Activated CD8-positive, alpha-beta memory T cell treated with anti-CD3 and anti-CD28 coated beads, Interleukin-2, amount 10 ng/mL, durations not matched to agents 7 days and 5 days (primary cell): ENCODE data around the gene ZNF469. TPM values are rescaled to one million over a fixed set of nuclear protein-coding genes. Genes with fewer than 3 reads are reported as not detected.

Experiments
- ATAC-seq: fragments of 150-1000 bp; cut with Tn5 transposase; one replicate; pipeline ENCODE4 v1.10.0; 2021; ENCODE audit warnings: moderate library complexity
- CTCF ChIA-PET: fragments of 350-600 bp; sonication (Branson Sonifier 250); formaldehyde crosslinking; loops from one replicate; lab custom pipeline; 2021; ENCODE audit warnings: antibody characterized with exemption; lab: Charles Lee
- DNase-seq: peaks from one replicate; pipeline ENCODE4 v3.0.0-alpha.2; 2020
- H3K27ac Mint-ChIP-seq: one replicate; pipeline ENCODE4 v1.8.0; 2021; ENCODE audit warnings: mild to moderate bottlenecking, mixed read lengths
- H3K27me3 Mint-ChIP-seq: one replicate; pipeline ENCODE4 v1.8.0; 2021; ENCODE audit warnings: mixed read lengths
- H3K36me3 Mint-ChIP-seq: one replicate; pipeline ENCODE4 v1.8.0; 2021; ENCODE audit warnings: mild to moderate bottlenecking, mixed read lengths
- H3K4me1 Mint-ChIP-seq: one replicate; pipeline ENCODE4 v1.8.0; 2021; ENCODE audit warnings: mixed read lengths
- H3K4me3 Mint-ChIP-seq: one replicate; pipeline ENCODE4 v1.8.0; 2021; ENCODE audit warnings: mild to moderate bottlenecking, moderate library complexity, mixed read lengths
- H3K9me3 Mint-ChIP-seq: one replicate; pipeline ENCODE4 v1.8.0; 2022; ENCODE audit warnings: low read depth, mixed read lengths
- total RNA-seq, 2 experiments: library from RNA; stranded (reverse); gene quantifications; one replicate each; pipeline ENCODE4 v1.2.3, GENCODE V29; 2021

ZNF469 gene, protein sequence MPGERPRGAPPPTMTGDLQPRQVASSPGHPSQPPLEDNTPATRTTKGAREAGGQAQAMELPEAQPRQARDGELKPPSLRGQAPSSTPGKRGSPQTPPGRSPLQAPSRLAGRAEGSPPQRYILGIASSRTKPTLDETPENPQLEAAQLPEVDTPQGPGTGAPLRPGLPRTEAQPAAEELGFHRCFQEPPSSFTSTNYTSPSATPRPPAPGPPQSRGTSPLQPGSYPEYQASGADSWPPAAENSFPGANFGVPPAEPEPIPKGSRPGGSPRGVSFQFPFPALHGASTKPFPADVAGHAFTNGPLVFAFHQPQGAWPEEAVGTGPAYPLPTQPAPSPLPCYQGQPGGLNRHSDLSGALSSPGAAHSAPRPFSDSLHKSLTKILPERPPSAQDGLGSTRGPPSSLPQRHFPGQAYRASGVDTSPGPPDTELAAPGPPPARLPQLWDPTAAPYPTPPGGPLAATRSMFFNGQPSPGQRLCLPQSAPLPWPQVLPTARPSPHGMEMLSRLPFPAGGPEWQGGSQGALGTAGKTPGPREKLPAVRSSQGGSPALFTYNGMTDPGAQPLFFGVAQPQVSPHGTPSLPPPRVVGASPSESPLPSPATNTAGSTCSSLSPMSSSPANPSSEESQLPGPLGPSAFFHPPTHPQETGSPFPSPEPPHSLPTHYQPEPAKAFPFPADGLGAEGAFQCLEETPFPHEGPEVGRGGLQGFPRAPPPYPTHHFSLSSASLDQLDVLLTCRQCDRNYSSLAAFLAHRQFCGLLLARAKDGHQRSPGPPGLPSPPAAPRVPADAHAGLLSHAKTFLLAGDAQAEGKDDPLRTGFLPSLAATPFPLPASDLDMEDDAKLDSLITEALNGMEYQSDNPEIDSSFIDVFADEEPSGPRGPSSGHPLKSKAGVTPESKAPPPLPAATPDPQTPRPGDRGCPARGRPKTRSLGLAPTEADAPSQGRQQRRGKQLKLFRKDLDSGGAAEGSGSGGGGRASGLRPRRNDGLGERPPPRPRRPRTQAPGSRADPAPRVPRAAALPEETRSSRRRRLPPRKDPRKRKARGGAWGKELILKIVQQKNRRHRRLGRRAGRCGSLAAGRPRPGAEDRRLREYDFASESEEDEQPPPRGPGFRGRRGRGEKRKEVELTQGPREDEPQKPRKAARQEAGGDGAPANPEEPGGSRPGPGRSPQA (N-terminal part only)
- under 1 TPM; 0.26 to 0.84 TPM for total RNA-seq

DNA sequence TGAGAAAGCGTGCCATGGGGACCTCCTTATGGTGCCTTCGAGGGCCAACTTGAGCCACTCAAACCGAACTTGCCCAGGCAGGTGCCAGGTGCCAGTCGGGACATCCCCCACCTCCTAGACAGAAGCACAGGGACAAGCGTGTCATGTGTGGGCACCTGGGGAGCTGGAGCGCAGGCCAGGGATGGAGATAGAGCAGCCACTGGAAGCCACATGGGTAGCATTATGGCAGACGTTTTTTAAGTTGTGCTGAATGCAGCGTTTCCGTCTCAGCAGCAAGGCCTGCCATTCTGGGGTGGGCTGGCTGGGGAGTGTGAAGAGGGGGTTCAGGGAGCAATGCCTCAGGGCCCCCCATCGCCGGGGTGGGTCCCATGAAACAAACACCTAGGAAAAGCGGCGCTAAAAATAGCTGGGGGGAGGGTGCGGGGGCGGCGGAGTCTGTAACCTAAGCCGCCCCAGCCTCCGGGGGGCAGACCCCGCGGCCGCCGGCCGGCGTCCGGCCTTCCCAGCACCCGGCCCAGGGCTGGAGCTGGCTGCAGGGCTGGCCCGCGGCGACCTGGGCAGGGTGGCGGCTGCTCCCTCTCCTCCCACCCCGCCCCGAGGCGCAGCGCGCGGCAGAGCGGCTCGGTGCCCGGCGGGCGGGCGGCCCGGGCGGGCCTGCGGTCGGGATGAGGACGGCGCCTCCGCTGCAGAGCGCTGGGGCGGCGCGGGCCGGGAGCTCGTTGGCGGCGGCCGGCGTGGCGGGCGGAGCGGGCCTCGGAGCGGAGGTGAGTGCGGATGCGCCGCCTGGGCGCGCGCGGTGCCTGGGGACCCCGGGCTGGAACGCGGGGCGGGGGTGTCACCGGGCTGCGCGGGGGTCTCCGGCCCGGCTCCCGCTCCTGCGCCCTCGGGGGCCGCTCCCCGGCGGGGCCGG lies at the start of gene ZNF469:
Gene ZNF469 (plus strand): TSS at position 469 of the 910 bp plus-strand sequence. CDS start 44,512 bp downstream, outside the sequence.
- Mint-ChIP-seq H3K4me1 (no peaks in the 10 kb centered on the region), H3K36me3 (no peaks in the 10 kb centered on the region), H3K4me3 (no peak within 1 kb of the TSS), H3K27me3 (peaks cover 25% of the 10 kb centered on the region), H3K27ac (no peak within 1 kb of the TSS), H3K9me3 (no peaks in the 10 kb centered on the region)
- ATAC-seq: no peak
- no peak for DNase-seq
- CTCF ChIA-PET: no interaction called here

DNA sequence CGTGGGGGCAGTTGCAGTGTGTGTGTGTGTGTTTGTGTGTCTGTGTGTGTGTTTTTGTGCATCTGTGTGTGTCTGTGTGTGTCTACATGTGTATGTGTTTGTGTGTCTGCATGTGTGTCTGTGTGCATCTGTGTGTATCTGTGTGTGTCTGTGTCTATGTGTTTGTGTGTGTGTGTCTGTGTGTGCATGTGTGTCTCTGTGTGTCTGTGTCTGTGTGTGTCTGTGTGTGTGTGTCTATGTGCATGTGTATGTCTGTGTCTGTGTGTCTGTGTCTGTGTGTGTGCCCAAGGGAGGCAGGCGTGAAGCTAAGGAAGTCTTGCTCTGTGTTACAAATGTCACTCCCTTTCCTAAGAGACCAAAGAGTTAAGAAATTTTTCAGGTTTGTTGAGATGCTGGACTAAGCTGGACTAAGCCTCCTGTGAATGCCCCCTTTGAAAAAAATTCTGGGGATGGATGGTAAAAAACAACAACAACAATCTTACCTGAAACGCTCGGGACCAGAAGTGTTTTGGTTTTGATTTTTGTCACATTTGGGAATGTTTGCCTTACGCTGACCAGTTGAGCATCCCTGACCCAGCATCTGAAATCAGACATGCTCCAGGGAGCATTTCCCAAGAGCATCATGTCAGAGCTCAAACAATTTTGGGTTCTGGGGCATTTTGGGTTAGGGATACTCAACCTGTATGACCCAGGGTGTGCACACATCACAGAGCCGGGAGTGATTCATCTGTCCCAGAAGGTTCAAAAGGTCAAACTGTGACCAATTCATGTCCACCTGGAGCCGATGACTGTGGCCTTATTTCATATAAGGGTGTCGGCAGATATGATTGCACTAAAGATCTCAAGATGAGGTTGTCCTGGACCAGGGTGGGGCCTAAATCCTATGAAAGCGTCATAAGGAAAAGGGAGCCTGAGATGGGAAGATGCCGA lies 48.6 kb upstream of the ZNF469 start:
- Mint-ChIP-seq H3K4me1 (peaks cover 5% of the 10 kb centered on the region), H3K27me3 (no peaks in the 10 kb centered on the region), H3K9me3 (peaks cover 9% of the 10 kb centered on the region), H3K36me3 (no peaks in the 10 kb centered on the region), H3K27ac (no peak overlapping the region), H3K4me3 (no peak overlapping the region)
- CTCF ChIA-PET: no interaction called here
- no peak for DNase-seq
- no peak for ATAC-seq

DNA sequence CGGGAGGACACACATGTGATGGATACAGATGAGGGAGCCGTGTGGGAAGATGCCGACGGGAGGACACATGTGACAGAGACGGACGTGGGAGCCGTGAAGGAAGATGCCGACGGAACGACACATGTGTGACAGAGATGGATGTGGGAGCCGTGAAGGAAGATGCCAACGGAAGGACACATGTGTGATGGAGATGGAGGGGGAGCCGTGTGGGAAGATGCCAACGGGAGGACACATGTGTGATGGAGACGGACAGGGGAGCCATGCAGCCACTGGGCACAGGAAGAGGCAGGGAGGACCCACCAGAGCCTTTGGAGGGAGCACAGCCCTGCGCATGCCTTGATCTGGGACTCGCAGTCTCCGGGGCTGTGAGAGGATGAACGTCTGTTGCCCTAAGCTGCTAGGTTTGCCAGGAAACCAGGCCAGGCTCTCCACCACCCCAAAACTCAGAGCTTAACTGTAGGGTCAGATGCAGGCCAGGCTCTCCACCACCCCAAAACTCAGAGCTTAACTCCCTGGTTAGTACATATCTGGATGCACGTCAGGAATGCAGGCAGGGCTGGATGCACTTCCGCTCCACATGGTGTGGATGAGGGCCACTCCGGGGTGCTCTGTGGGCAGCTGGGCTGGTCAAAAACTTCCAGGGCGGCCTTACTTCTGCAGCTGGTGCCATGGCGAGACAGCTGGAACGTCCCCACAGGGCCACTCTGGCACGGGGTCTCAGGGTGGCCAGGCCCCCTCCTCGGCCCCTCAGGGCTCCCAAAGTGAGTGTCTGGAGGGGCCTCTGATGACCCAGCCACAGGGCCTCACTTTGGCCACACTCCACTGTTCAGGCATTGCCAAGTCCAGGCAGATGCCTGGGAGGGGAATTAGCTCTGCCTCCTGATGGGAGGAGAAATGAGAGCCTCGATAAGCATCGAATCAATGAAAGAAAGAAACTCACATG lies 47.7 kb upstream of the ZNF469 start:
- ATAC-seq (no peak), DNase-seq (no peak)
- CTCF ChIA-PET: no interaction called here
- Mint-ChIP-seq H3K27ac (no peak overlapping the region), H3K4me3 (no peak overlapping the region), H3K4me1 (peaks cover 5% of the 10 kb centered on the region), H3K27me3 (no peaks in the 10 kb centered on the region), H3K36me3 (no peaks in the 10 kb centered on the region), H3K9me3 (peaks cover 9% of the 10 kb centered on the region)

DNA sequence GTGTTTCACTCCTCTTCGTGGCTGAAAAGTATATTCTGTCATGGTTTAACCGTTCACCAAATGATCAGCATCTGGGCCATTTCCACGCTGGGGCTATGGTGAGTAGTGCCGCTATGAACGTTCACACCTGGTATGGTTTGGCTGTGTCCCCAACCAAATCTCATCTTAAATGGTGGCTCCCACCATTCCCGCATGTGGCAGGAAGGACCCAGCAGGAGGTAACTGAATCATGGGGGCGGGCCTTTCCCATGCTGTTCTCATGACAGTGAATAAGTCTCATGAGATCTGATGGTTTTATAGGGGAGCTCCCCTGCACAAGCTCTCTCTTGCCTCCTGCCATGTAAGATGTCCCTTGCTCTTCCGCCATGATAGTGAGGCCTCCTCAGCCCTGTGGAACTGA lies 45.7 kb upstream of the ZNF469 start:
- DNase-seq (no peak), ATAC-seq (no peak)
- Mint-ChIP-seq H3K9me3 (peaks cover 9% of the 10 kb centered on the region), H3K4me1 (peaks cover 5% of the 10 kb centered on the region), H3K27ac (no peak overlapping the region), H3K36me3 (no peaks in the 10 kb centered on the region), H3K27me3 (no peaks in the 10 kb centered on the region), H3K4me3 (no peak overlapping the region)
- CTCF ChIA-PET: no interaction called here

DNA sequence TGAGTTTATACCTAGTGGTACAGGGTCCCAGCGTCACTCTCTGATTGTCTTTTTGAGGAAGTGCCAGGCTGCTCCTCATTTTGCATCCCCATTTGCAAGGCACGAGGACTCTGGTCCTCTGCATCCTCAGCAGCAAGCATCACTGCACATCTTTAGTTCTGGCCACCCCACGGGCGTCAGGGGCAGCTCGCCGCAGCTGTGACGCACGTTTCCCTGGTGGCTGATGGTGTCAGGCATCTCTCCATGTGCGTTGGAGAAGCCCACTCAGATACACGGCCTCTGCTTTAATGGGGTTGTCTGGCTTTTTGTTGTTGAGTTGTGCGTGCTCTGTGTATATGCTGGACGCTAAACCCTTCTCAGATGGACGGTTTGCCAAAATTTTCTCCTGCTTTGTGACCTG lies 45.2 kb upstream of the ZNF469 start:
- Mint-ChIP-seq H3K27ac (no peak overlapping the region), H3K27me3 (no peaks in the 10 kb centered on the region), H3K36me3 (no peaks in the 10 kb centered on the region), H3K4me1 (peaks cover 5% of the 10 kb centered on the region), H3K9me3 (peaks cover 9% of the 10 kb centered on the region), H3K4me3 (no peak overlapping the region)
- CTCF ChIA-PET: no interaction called here
- DNase-seq (no peak), ATAC-seq (no peak)

DNA sequence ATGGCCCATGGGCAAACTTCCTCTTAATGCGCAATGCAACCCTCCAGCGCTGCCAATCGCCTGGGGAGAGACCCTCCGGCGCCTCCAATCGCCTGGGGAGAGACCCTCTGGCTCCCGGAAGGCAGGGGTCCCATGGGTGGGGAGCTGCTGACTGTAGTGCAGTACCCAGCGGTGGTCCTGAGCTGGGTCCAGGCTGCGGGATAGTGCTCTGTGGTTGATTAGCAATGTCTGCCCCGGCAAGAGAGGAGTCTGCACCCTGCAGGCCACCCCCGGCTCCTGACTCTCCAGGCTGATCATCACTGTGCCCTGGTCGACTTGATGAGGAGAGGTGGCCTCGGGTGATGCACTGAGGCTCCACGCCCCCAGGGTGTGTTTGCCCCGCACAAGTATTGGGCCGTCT lies 44.6 kb upstream of the ZNF469 start:
- peaks cover 5% of the 10 kb centered on the region for H3K4me1 Mint-ChIP-seq
- no peaks in the 10 kb centered on the region for H3K27me3 Mint-ChIP-seq
- peaks cover 9% of the 10 kb centered on the region for H3K9me3 Mint-ChIP-seq
- ATAC-seq: no peak
- CTCF ChIA-PET: no interaction called here
- H3K27ac Mint-ChIP-seq: no peak overlapping the region
- H3K4me3 Mint-ChIP-seq: no peak overlapping the region
- no peaks in the 10 kb centered on the region for H3K36me3 Mint-ChIP-seq
- no peak for DNase-seq

DNA sequence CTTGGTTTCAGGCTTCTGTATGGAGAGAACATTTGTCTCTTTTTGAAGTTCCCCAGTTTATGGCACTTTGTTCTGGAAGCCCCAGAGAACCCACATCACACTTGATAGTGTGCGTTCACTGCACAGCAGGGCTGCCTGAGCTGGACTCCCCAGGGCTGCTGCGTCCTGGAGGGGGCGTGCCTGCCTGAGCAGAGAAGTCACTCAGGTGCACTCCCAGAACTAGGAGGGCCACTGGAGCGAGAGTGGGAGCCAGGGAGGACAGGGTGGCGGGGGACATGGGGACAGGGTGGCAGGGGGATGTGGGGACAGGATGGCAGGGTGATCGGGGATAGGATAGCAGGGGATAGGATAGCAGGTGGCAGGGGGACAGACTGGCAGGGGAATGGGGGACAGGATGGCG lies 43.9 kb upstream of the ZNF469 start:
- no peaks in the 10 kb centered on the region for H3K36me3 Mint-ChIP-seq
- no peak overlapping the region for H3K4me3 Mint-ChIP-seq
- peaks cover 9% of the 10 kb centered on the region for H3K9me3 Mint-ChIP-seq
- CTCF ChIA-PET: no interaction called here
- no peak for ATAC-seq
- H3K4me1 Mint-ChIP-seq: peaks cover under 1% of the 10 kb centered on the region
- H3K27ac Mint-ChIP-seq: no peak overlapping the region
- H3K27me3 Mint-ChIP-seq: no peaks in the 10 kb centered on the region
- DNase-seq: no peak

DNA sequence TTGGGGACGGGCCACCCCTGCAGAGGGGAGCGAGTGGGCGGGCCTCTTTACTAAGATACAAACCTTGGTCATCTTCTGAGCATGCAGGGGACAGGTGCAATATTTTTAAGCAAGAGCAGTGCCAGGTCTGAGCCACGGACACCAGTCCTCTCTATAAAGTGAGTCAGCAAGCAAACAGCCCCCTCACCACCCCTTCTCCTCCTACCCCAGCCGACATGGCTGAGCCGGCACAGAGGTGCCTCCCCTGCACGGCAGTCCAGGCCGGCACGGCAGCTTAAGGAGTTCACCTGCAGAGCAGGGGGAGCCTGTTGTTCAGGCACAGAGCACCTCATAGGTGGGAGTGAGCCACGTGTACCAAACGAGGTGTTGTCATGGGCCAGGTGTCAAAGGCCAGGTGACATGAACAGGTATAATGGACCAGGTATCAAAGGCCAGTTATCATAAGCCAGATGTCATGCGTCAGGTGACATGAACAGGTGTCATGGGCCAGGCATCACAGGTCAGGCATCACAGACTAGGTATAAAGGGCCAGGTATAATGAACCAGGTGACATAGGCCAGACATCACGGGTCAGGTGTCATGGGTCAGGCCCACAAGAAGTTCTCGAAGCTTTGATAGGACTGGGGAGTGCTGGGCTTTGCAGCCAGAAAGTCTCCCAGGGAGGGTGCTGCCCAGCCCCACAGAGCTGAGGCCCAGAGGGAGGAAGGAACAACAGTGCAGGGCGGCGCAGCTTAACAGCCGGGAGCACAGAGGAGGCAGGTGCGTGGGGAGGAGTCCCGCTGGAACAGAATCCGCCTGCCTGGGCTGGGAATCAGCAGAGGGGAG lies 42.6 kb upstream of the ZNF469 start:
- CTCF ChIA-PET: no interaction called here
- Mint-ChIP-seq H3K27me3 (no peaks in the 10 kb centered on the region), H3K9me3 (peaks cover 9% of the 10 kb centered on the region), H3K4me1 (no peaks in the 10 kb centered on the region), H3K36me3 (no peaks in the 10 kb centered on the region), H3K4me3 (no peak overlapping the region), H3K27ac (no peak overlapping the region)
- DNase-seq (no peak), ATAC-seq (no peak)

DNA sequence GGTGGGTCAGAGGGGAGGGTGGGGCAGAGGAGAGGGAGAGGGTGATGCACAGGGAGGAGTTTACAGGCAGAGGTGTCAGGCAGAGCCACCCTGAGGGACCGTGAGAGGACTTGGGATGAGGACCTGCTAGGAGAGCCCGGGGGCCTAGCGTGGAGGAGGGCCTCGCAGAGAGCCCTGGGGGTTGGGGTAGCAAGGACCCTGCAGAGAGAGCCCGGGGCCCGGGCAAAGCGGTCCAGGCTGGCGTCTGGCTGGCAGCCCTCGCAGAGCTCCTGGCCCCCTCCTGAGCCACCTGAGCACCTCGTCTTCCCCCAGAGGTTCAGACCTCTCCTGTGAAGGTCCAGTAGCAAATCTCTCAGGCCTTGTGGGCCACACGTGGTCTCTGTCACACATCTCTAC lies 42.0 kb upstream of the ZNF469 start:
- Mint-ChIP-seq H3K36me3 (no peaks in the 10 kb centered on the region), H3K4me1 (no peaks in the 10 kb centered on the region), H3K4me3 (no peak overlapping the region), H3K27me3 (no peaks in the 10 kb centered on the region), H3K27ac (no peak overlapping the region), H3K9me3 (peaks cover 8% of the 10 kb centered on the region)
- CTCF ChIA-PET: no interaction called here
- DNase-seq (no peak), ATAC-seq (no peak)

DNA sequence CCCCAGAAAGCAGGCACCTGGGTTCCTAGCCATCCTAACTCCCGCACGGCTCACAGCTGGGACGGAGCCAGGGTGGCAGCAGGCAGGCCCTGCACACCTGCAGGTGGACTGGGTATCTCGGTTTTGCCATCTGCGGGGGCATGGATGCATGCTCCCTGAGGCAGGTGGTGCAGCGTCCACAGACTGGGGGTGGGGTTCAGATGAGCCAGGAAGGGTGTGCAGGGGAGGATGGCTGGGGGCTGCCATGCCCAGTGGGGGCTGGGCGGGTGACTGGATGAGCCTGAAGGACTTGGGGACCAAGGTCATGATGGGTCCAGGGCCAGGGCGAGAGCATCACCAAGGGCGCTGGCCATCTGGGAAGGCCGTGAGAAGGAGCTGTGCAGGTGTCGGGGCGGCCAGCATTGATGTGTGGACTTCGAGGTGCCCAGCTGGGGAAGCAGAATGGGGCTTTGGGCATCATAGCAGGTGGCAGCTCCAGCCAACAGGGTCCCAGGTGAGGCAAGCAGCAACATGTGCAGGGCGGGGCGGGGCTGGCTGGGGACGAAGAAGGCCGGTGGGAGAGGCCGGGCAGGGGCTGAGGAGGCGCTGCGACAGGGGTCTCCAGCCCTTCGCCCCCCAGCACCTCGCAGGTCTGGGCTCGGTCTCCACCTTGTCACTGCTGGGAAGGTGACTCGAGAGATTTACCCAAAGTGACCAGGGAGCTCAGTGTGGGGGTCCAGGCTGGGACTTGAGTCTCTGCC lies 41.0 kb upstream of the ZNF469 start:
- Mint-ChIP-seq H3K27me3 (no peaks in the 10 kb centered on the region), H3K9me3 (no peaks in the 10 kb centered on the region), H3K4me3 (no peak overlapping the region), H3K27ac (no peak overlapping the region), H3K36me3 (no peaks in the 10 kb centered on the region), H3K4me1 (no peaks in the 10 kb centered on the region)
- CTCF ChIA-PET: no interaction called here
- no peak for DNase-seq
- no peak for ATAC-seq
